ENCODE measurements around the gene YAE1.

DNA sequence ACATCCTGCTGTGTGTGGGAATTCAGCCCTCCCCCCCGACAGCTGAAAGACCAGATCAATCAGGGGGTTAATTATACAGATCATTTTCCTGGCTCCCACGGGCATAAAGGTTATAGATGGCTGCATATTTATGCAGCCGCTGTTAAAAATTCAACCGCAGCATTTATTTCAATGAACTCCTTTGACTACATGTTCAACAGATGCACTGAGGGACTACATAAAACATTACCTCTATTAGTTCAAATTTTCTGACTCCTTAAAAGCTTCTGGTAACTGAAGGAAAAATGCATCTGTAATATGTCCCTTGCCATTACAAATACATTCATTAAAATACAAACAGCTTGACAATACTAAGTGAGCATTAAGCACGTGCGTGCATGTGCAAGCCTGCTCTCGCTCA lies 49.7 kb upstream of the YAE1 start:
- TF ChIP-seq GATA2 (CRISPR knock-in tag; IDR thresholded peaks at IDR 0.05), result no peak
- no peak for TF ChIP-seq SIN3A (IDR thresholded peaks at IDR 0.05; ENCODE audit: borderline replicate concordance, low read depth, low read length)
- no peak for TF ChIP-seq CTCF (IDR thresholded peaks at IDR 0.05)
- no peak for TF ChIP-seq TEAD4 (IDR thresholded peaks at IDR 0.05; ENCODE audit: borderline replicate concordance, insufficient read depth)

Measured in SK-N-SH (cell line).